Measurements from ENCODE around the gene CCL19. TPM values are rescaled to one million over a fixed set of nuclear protein-coding genes. Genes with fewer than 3 reads are reported as not detected.
"Not testable (repeated sequence)": the region's sequence is repeated elsewhere in the genome, so short reads cannot be mapped to it uniquely, and the experiment has no call there.

The CCL19 gene
- total RNA-seq (2014; rRNA removed): not detected in 2 replicates
- not detected for Bru-seq, nascent RNA
- BruChase-seq, experiment 1, labeled RNA remaining after a 6-hour chase: not detected
- BruChase-seq, experiment 2, labeled RNA remaining after a 2-hour chase: not detected
- long read RNA-seq: 0 reads

DNA sequence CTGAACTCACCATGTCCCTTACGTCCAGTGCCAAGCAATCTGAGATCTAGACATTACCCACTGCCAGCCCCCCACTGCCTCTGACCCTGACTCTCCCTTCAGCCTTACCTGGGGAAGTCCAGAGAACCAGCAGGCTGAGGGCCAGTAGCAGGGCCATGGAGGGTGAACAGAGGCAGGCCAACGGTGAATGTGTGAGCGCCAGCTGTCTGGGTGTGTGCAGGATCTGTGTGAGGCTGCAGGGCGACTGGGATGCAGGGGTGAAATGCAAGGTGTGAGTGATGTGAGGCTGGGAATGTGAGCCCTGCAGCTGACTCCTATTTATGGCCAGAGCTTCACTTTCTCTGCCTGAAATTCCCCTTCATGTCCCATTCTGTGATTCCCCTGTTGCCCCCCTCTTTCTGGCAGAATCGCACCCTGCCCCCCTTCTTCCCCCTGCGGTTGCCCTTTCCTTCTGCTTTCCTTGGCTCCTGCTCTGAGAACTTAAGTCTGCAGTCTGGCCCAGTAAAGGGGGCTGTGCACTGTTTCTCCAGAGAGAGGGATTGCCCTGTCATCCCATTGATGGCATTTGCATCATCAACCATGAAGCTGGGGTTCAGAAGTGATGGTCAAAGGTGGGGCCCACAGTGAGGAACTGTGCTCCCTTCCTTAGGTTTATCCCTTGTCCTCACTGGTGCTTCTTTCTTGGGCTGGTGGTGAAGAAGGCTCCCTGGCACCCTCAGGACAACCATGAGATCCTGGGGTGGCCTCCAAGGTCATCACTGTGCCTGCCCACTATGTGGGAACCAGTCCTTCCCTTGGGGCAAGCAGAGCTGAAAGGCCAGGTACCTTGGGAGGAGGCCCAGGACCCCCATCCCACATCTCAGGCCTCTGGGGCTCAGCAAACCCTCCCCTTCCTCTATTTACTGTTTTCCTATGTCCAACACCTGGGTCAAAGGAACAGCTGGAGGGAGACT, at the start of gene CCL19:
TSS of gene CCL19 (minus strand) at position 294 of the 953 bp plus-strand sequence. CDS start at position 157, 137 bp downstream.
- H3K9me3 ChIP-seq (ENCODE audit: low read length): no peaks in the 10 kb centered on the region
- no peaks in the 10 kb centered on the region for H3K36me3 ChIP-seq (ENCODE audit: low read depth, low read length)
- DNase-seq: no peak
- POLR2A ChIA-PET (ENCODE audit: unreplicated experiment): interaction anchor here (0.5 kb wide), 1 partner anchor 843 kb away, joined by 7 read pairs; no protein-coding TSS in a partner anchor
- H3F3A ChIP-seq (ENCODE audit: low read length, unreplicated experiment): no peaks in the 10 kb centered on the region
- TF ChIP-seq, protein P1, sequence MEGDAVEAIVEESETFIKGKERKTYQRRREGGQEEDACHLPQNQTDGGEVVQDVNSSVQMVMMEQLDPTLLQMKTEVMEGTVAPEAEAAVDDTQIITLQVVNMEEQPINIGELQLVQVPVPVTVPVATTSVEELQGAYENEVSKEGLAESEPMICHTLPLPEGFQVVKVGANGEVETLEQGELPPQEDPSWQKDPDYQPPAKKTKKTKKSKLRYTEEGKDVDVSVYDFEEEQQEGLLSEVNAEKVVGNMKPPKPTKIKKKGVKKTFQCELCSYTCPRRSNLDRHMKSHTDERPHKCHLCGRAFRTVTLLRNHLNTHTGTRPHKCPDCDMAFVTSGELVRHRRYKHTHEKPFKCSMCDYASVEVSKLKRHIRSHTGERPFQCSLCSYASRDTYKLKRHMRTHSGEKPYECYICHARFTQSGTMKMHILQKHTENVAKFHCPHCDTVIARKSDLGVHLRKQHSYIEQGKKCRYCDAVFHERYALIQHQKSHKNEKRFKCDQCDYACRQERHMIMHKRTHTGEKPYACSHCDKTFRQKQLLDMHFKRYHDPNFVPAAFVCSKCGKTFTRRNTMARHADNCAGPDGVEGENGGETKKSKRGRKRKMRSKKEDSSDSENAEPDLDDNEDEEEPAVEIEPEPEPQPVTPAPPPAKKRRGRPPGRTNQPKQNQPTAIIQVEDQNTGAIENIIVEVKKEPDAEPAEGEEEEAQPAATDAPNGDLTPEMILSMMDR (conservative IDR thresholded peaks at IDR 0.05; ENCODE audit: low read depth, low read length): no peak
- TF ChIP-seq EZH2phosphoT487 (IDR thresholded peaks at IDR 0.05; ENCODE audit: borderline replicate concordance, low read length) (no peak), EZH2 (IDR thresholded peaks at IDR 0.05; ENCODE audit: low read length, unreplicated experiment) (no peak)
- H4K20me1 ChIP-seq (ENCODE audit: low read length): no peaks in the 10 kb centered on the region
- no peaks in the 10 kb centered on the region for H3K4me1 ChIP-seq (ENCODE audit: insufficient read depth, low read length)
- H3K4me3 ChIP-seq (ENCODE audit: low read length): no peak within 1 kb of the TSS
- H3K27ac ChIP-seq (ENCODE audit: low read length): no peak within 1 kb of the TSS
- ATAC-seq: no peak
- no peaks in the 10 kb centered on the region for H3K27me3 ChIP-seq (ENCODE audit: low read length)
- H3K9me2 ChIP-seq (replicated peaks; ENCODE audit: low read length): no peaks in the 10 kb centered on the region
- H3K9ac ChIP-seq (ENCODE audit: low read length): no peak within 1 kb of the TSS
- intact Hi-C loops (cut with micrococcal nuclease): no loop called here
- no peaks in the 10 kb centered on the region for H3K79me2 ChIP-seq (ENCODE audit: low read length)
- no peak within 1 kb of the TSS for H2AFZ ChIP-seq (ENCODE audit: low read length)
- BruUV-seq (replicated peaks): no TSS peak
- H3K4me2 ChIP-seq (ENCODE audit: low read length): no peak within 1 kb of the TSS
- CTCF ChIA-PET: no interaction called here

DNA sequence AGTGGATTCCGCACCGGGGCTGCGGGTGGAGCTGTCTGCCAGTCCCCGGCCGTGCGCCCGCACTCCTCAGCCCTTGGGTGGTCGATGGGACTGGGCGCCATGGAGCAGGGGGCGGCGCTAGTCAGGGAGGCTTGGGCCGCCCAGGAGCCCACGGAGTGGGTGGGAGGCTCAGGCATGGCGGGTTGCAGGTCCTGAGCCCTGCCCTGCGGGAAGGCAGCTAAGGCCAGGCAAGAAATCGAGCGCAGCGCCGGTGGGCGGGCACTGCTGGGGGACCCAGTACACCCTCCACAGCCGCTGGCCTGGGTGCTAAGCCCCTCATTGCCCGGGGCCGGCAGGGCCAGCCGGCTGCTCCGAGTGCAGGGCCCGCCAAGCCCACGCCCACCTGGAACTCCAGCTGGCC, 49.1 kb upstream of the CCL19 start:
- H4K20me1 ChIP-seq (ENCODE audit: low read length); H3K79me2 ChIP-seq (ENCODE audit: low read length); H3K4me2 ChIP-seq (ENCODE audit: low read length); H3K9ac ChIP-seq (ENCODE audit: low read length); H3K27ac ChIP-seq (ENCODE audit: low read length); CTCF ChIA-PET; H3K4me3 ChIP-seq (ENCODE audit: low read length); H3K9me2 ChIP-seq (replicated peaks; ENCODE audit: low read length); H3K36me3 ChIP-seq (ENCODE audit: low read depth, low read length); ATAC-seq; H3F3A ChIP-seq (ENCODE audit: low read length, unreplicated experiment); intact Hi-C loops (cut with micrococcal nuclease); POLR2A ChIA-PET (ENCODE audit: unreplicated experiment); BruUV-seq (replicated peaks); H3K27me3 ChIP-seq (ENCODE audit: low read length); DNase-seq; H3K9me3 ChIP-seq (ENCODE audit: low read length); H2AFZ ChIP-seq (ENCODE audit: low read length): not testable (repeated sequence)
- peaks cover 14% of the 10 kb centered on the region for H3K4me1 ChIP-seq (ENCODE audit: insufficient read depth, low read length)

DNA sequence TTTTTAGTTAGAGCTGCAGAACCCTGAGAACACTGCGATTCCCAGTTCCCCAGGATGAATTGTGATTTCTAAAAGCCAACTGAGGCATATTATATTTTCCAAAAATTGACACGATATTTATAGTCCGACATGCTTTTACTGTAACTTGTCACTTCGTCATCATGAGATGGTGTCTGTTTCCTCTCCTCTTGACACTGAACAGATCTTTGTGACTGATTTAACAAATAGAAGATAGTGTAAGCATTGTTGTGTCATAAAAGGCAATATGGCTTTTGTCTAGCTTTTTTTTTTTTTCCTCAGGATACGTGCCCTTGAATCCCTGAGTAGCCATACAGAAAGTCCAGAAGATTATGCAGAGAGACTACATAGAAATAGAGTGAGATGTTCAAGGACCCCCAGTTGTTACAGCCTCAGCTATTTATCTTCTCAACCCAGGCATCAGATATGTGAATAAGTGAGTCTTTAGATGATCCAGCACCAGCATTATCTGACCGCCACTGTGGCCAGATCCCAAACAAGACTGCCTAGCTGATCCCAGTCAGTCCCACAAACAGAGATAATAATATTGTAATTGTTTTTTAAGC, 46.7 kb upstream of the CCL19 start:
- no peaks in the 10 kb centered on the region for H3K9me2 ChIP-seq (replicated peaks; ENCODE audit: low read length)
- no peak overlapping the region for H3K4me3 ChIP-seq (ENCODE audit: low read length)
- no peak overlapping the region for H3K4me2 ChIP-seq (ENCODE audit: low read length)
- H3F3A ChIP-seq (ENCODE audit: low read length, unreplicated experiment): no peaks in the 10 kb centered on the region
- peaks cover 3% of the 10 kb centered on the region; the same call in 1 of the 2 replicates for H3K27me3 ChIP-seq (ENCODE audit: low read length)
- H4K20me1 ChIP-seq (ENCODE audit: low read length): no peaks in the 10 kb centered on the region
- CTCF ChIA-PET: no interaction called here
- POLR2A ChIA-PET (ENCODE audit: unreplicated experiment): no interaction called here
- no peaks in the 10 kb centered on the region for H3K36me3 ChIP-seq (ENCODE audit: low read depth, low read length)
- DNase-seq (no peak), ATAC-seq (no peak)
- H3K9ac ChIP-seq (ENCODE audit: low read length): no peak overlapping the region
- no peak overlapping the region for H3K27ac ChIP-seq (ENCODE audit: low read length)
- intact Hi-C loops (cut with micrococcal nuclease): no loop called here
- no peak for TF ChIP-seq EZH2 (IDR thresholded peaks at IDR 0.05; ENCODE audit: low read length, unreplicated experiment)
- no peak overlapping the region for H2AFZ ChIP-seq (ENCODE audit: low read length)
- no peaks in the 10 kb centered on the region for H3K4me1 ChIP-seq (ENCODE audit: insufficient read depth, low read length)
- H3K79me2 ChIP-seq (ENCODE audit: low read length): no peaks in the 10 kb centered on the region
- no peaks in the 10 kb centered on the region for H3K9me3 ChIP-seq (ENCODE audit: low read length)
- no TSS peak for BruUV-seq (replicated peaks)
